ENCODE measurements around the gene GMFB.

GMFB gene

GRCh38 chr14:54490445-54491175 lies 1.8 kb upstream of the GMFB start:
- no peak for DNase-seq (ENCODE audit: low read depth)

- no peak for DNase-seq (ENCODE audit: low read depth)
Measured at GRCh38 chr14:54489731-54490444, 1.1 kb upstream of the GMFB start.

DNA sequence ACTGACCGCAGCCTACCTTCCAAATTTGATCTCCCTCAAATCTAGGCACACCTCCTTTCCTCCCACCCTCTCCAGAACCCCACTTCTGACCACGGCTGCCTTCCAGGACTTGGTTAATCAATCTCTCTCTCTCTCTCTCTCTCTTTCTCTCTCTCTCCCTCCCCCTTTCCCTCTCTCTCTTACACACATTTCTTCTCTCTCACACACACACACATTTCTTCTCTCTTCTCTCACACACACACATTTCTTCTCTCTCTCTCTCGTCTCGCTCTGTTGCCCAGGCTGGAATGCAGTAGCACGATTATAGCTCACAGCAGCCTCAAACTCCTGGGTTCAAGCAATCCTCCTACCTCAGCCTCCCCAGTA lies 521 bp upstream of the GMFB start:
- no peak for DNase-seq (ENCODE audit: low read depth)

DNA sequence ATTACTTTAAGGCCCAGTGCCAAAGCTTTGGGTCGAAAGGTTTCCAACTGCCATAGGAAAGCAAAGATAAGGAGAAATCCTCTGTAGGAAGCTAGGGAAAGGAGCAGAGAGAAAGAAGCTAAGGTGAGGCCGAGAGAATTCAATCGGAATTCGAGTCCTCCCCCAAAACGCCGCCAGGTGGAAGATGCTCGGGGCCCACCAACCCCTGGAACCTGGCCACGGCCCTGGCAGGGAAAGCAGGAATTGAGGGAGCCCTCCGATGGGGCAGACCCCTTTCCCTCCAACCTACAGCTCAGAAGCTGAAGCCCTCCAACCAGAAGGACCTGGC lies 498 bp downstream of the GMFB start:
- no peak for DNase-seq (ENCODE audit: low read depth)

- DNase-seq (ENCODE audit: low read depth): no peak
Measured at GRCh38 chr14:54487771-54488170, 1.0 kb downstream of the GMFB start.

DNA sequence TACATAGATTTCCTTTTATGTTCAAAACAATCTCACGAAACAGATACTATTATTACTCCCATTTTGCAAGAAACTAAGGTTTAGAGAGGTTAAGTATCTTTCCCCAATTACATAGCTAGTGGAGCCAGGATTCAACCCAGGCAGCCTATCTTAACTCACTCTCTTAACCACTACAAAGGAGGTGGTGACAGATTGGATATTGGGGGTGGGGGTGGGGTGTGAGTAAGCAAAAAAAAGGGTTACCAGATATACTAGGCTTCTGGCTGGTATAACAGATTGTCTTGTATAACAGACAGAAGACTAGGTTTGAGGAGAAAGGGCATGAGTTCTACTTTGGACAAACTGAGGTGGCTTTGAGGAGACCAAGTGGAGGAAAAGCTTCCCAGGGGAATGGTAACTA lies 2.1 kb downstream of the GMFB start:
- DNase-seq (ENCODE audit: low read depth): no peak

- no peak for DNase-seq (ENCODE audit: low read depth)
Measured at GRCh38 chr14:54483846-54484245, 4.9 kb downstream of the GMFB start.

DNA sequence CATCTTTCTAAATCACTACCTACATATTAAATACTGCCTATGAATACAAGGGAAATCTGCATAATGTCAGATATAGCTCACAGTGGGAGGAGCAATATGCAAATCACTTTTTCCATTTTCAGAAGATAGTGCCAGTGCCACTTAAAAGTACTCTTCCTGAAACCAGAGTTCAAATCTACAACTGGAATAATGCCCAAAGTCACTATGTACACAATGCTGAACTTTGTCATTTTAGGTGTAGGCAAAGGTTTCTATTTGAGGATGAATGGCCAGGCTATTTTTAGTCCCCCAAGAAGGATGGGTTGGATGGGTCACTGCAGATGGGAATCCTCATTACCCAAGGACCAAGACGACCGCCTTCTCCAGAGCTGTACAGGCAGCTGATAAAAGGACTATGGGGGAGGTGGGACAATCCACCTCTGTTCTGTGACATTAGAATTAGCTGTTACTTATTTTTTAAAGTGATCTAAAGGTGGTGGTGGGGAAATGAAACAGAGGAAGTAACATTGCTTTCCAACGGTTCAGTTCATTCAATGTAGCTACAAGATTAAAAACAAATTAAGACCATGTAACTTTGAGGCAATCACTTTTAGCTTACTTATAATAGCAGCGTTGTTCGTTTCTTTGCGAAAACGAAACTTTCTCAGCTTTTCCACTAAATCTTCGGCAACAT lies 5.6 kb downstream of the GMFB start:
- DNase-seq (ENCODE audit: low read depth): no peak

DNA sequence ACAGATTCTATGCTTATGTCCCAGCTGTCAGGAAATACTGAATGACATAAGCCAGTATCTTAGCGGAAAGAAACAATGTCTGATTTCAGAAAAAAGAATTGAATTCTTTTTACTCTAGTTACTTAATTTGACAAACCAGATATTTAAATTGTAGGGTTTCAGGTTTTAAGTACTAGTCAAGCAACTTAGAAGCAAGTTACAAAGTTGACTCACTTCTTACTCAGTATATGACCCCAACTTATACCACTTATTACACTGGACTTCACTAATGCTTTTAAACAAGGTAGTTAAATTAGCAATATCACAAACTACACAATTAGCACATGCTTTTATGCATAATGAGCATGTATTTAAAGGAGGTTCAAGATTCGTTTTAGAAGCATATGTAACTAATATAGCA lies 7.1 kb downstream of the GMFB start:
- no peak for DNase-seq (ENCODE audit: low read depth)

DNA sequence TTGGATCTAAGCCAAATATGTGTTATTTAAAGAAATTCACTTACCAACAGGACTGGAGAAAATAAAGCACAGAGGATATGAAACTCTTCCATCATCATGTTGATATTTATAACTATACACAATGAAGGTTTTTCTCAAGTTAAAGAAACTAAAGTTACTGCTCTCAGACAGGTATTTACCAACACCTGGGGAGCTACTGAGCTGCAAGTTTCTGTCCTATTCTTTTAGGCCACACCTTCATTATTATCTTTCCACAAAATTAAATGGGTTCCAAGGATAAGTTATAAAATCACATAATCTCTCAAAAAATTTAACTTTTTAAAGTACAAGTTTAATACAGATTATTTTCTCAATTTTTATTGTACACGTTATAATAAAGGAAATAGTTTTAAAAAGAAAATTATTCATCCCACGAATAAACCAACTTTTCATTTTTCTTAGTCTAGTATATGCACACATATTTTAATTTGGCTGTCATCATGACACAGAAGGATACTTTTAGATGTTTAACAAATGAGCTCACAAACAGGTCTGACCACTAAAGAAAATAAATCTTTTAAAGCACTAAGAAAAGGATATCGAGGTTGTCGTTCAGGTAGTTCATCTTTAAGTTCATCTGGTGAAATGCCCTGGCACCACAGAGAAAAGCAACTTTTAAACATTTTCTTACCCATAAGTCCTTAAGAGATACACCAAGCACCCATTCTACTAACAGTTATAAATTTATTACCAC lies 7.8 kb downstream of the GMFB start:
- no peak for DNase-seq (ENCODE audit: low read depth)

DNA sequence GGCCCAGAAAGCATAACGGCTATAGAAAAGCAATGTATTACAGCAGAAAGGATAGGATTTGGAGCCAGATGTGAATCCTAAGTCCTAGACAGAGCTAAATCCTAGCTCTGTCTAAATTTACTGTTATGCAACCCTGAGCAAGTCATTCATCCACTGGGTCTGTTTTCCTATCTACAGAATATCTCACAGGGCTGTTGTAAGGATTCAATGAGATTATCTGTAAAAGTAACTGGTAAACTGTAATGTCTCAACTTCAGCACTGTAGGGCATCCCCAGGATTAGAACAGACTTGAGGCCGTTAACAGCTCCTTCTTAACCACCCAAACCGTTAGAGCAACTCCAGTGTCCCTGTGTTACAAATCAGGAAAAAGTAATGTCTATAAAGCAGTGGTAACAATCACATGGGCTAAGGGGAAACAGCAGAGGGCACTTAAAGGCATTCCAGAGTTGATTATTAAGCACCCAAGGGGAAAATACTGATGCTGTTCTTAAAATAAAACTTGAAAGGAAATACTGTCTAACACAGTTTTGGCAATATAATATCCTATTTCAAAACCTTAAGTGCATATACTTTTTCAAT lies 10.1 kb downstream of the GMFB start:
- DNase-seq (ENCODE audit: low read depth): no peak

DNA sequence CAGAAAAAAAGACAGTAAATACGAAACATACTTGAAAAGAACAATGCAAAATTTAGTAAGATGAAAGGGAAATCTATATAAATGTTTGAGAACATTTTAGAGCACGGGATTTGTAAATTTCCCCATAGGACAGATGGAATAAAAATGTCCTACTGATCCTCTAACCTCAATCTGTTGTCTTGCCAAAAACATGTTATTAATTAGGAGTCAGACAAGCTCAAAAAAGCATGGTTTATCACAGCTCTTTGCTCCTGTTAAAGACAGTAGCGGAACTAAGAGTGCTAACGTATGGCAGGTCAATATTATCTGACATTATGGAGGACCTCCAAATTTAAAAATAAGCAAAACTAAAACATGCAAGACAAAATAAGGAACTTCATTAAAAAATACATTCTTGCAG lies 12.9 kb downstream of the GMFB start:
- no peak for DNase-seq (ENCODE audit: low read depth)

DNA sequence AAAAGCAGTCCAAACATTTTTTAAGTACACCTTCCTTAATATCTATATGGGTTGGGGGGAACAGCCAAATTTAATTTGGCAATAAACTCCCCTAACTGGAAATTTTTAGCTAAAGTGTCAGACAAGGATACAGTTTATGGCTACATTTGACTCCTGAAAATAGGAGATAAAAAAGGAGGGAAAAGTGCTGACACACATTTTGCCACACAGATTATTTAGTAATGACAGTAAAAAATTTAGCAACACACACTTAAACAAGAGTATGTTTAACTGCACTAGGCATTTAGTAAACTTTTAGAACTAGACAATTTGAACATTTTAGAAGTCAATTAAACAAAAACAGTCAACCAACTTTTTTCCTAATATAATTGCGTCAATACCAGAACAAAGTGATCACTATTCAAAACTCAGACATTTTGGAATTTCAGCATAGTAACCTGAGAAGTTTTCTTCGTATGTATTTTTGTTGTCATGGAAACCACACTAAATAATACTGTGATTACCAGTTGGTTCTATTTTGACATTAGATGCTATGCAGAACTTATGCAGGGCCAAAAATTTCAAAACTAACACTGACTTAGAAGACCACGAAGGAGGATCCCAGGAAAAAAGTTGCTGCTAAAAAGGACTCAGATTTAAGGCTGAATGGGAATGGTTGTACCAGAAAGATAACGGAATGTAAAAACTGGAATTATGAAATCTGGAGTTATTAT lies 13.4 kb downstream of the GMFB start:
- DNase-seq (ENCODE audit: low read depth): no peak

DNA sequence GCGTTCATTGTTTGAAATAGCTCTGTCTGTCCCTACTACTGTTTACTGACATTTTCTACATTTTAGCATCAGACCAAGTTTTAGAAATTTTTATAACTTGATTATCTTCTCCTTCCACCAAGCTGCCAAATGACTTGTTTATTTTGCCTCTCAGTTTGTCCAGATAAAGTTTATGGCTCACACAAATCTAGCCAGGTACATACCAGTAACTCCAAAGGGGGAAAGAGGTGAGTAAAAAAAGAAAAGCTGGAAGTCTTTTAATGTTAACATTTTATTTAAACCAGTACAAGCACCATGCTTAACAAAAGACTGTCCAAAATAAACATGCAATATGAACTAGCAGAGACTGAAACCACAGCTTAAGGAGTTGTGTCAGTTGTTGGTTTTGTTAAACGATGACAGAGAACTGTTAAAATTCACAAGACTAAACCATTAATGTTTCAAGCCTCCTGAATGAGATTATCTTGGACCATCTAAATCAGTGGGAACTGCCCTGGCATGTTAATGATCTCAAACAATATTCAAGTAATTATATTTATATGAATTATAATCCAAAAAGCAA lies 14.5 kb downstream of the GMFB start:
- DNase-seq (ENCODE audit: low read depth): no peak

GRCh38 chr14:54472315-54472714 lies 16.5 kb downstream of the GMFB start:
- DNase-seq (ENCODE audit: low read depth): no peak

GRCh38 chr14:54471641-54472040 lies 17.1 kb downstream of the GMFB start:
- DNase-seq (ENCODE audit: low read depth): no peak

GRCh38 chr14:54470701-54471100 lies 18.1 kb downstream of the GMFB start:
- no peak for DNase-seq (ENCODE audit: low read depth)

- DNase-seq (ENCODE audit: low read depth): no peak
Measured at GRCh38 chr14:54467280-54467679, 21.5 kb downstream of the GMFB start.

- no peak for DNase-seq (ENCODE audit: low read depth)
Measured at GRCh38 chr14:54465654-54466053, 23.1 kb downstream of the GMFB start.

GRCh38 chr14:54462048-54462447 lies 26.7 kb downstream of the GMFB start:
- no peak for DNase-seq (ENCODE audit: low read depth)

GRCh38 chr14:54459106-54459505 lies 29.7 kb downstream of the GMFB start:
- DNase-seq (ENCODE audit: low read depth): no peak
